Upper lobe of left lung (tissue), 4 donors: ENCODE data around the gene TARP.

ENCODE experiments used
- EP300 ChIP-seq, 4 donors: sonication (generic); formaldehyde crosslinking; IDR thresholded peaks; one replicate each; pipeline ENCODE4 v1.5.1; 2017; ENCODE audit warnings: antibody characterized with exemption in 4 of 4, control low read depth in 2 of 4
- POLR2A ChIP-seq, 4 donors: fragments of 450-650 bp; IDR thresholded peaks; one replicate each; pipeline ENCODE4 v1.5.1; 2016 to 2017; ENCODE audit warnings: antibody characterized with exemption in 4 of 4, mild to moderate bottlenecking in 2 of 4
- TF ChIP-seq, protein P1 (sequence below), 6 experiments: fragments of 450-650 bp in 4 of 6; fragments of 200-600 bp in 2 of 6; sonication (generic) in 2 of 6; IDR thresholded peaks; one replicate each; pipeline ENCODE4 v1.5.1; 2016 to 2019; ENCODE audit warnings: antibody characterized with exemption in 6 of 6

DNA sequence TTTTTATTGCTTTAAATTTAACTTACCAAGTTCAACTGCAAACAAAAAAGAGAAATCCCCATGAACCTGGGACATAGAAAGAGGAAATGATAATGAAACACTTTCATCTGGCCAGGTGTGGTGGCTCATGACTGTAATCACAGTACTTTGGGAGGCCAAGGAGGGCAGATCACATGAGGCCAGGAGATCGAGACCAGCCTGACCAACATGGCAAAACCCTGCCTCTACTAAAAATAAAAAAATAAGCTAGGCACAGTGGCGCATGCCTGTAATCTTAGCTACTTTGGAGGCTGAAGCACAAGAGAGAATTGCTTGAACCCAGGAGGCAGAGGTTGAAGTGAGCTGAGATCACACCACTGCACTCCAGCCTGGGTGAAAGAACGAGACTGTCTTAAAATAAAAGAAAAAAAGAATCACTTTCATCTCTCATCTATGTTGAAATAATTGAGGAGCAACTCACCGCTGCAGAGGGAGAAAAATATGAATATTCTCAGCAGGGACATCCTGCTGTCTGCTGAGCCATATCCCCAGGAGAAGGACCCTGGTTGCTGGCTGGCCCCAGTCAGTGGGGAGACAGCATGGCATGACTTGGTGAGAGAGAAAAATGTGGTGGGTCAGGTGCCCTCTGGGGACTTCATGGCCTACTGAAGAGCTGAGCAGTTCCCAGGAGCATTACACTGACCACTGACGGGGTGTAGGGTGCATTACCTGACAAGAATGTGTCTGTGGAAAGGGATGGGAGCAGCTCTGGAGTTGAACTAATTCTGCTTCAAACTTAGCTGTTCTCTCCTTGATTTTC lies 22.8 kb upstream of the TARP start:
- TF ChIP-seq, protein P1, sequence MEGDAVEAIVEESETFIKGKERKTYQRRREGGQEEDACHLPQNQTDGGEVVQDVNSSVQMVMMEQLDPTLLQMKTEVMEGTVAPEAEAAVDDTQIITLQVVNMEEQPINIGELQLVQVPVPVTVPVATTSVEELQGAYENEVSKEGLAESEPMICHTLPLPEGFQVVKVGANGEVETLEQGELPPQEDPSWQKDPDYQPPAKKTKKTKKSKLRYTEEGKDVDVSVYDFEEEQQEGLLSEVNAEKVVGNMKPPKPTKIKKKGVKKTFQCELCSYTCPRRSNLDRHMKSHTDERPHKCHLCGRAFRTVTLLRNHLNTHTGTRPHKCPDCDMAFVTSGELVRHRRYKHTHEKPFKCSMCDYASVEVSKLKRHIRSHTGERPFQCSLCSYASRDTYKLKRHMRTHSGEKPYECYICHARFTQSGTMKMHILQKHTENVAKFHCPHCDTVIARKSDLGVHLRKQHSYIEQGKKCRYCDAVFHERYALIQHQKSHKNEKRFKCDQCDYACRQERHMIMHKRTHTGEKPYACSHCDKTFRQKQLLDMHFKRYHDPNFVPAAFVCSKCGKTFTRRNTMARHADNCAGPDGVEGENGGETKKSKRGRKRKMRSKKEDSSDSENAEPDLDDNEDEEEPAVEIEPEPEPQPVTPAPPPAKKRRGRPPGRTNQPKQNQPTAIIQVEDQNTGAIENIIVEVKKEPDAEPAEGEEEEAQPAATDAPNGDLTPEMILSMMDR (IDR thresholded peaks at IDR 0.05): no peak
- TF ChIP-seq EP300 (IDR thresholded peaks at IDR 0.05) (no peak), POLR2A (IDR thresholded peaks at IDR 0.05) (no peak)
